Natural killer cell (primary cell): ENCODE data around the gene AKAP17A. TPM values are rescaled to one million over a fixed set of nuclear protein-coding genes. Genes with fewer than 3 reads are reported as not detected.
A peak's percentile ranks its signal among the peaks of the same experiment; 100 is the strongest.

Experiments
- ATAC-seq, 3 donors: fragments of 150-1000 bp in 2 of 3; fragments of 200-7000 bp in 1 of 3; cut with Tn5 transposase; 1 replicate in 1 of 3; 2 replicates in 2 of 3; pipeline ENCODE4 v1.10.0; 2021; ENCODE audit warnings: mild to moderate bottlenecking in 2 of 3, moderate library complexity in 2 of 3
- DNase-seq, 2 donors: peaks; one replicate each; pipeline versions ENCODE4 v3.0.0 to v3.0.0-alpha.2; 2013 to 2021; ENCODE audit warnings: mixed read lengths in 1 of 2
- H3K27ac ChIP-seq: one replicate; pipeline ENCODE4 v1.5.1; 2013; ENCODE audit warnings: mild to moderate bottlenecking, low read length
- H3K27me3 ChIP-seq: one replicate; pipeline ENCODE4 v1.6.1; 2013; ENCODE audit warnings: low read length; ENCODE audit not compliant: control insufficient read depth, insufficient read depth
- H3K36me3 ChIP-seq: one replicate; pipeline ENCODE4 v1.6.1; 2013; ENCODE audit warnings: low read length; ENCODE audit not compliant: control insufficient read depth, insufficient read depth
- H3K4me1 ChIP-seq: one replicate; pipeline ENCODE4 v1.6.1; 2013; ENCODE audit warnings: low read length; ENCODE audit not compliant: control insufficient read depth, insufficient read depth
- H3K4me3 ChIP-seq: one replicate; pipeline ENCODE4 v1.5.1; 2013; ENCODE audit warnings: low read length
- H3K9me3 ChIP-seq: one replicate; pipeline ENCODE4 v1.6.1; 2013; ENCODE audit warnings: low read length; ENCODE audit not compliant: control insufficient read depth, insufficient read depth
- H3K27ac Mint-ChIP-seq, 2 donors: one replicate each; pipeline ENCODE4 v1.8.0; 2022; ENCODE audit warnings: mild to moderate bottlenecking in 2 of 2, mixed read lengths in 2 of 2, moderate library complexity in 1 of 2
- H3K27me3 Mint-ChIP-seq, 2 donors: one replicate each; pipeline ENCODE4 v1.8.0; 2022; ENCODE audit warnings: low read depth in 2 of 2, mixed read lengths in 2 of 2
- H3K36me3 Mint-ChIP-seq: one replicate; pipeline ENCODE4 v1.8.0; 2022; ENCODE audit warnings: mixed read lengths
- H3K4me1 Mint-ChIP-seq, 2 donors: one replicate each; pipeline ENCODE4 v1.8.0; 2022; ENCODE audit warnings: mixed read lengths in 2 of 2
- H3K4me3 Mint-ChIP-seq: one replicate; pipeline ENCODE4 v1.8.0; 2022; ENCODE audit warnings: mild to moderate bottlenecking, moderate library complexity, mixed read lengths
- H3K9me3 Mint-ChIP-seq, 2 donors: one replicate each; pipeline ENCODE4 v1.8.0; 2022; ENCODE audit warnings: mixed read lengths in 2 of 2
- WGBS: methylation state at CpG from one replicate; pipeline ENCODE4 v1.1.7; 2013; ENCODE audit warnings: missing lambda C conversion rate; ENCODE audit not compliant: insufficient coverage; 5-methylcytosine and 5-hydroxymethylcytosine counted together
- intact Hi-C: fragments of 100-400 bp; cut with micrococcal nuclease; formaldehyde crosslinking; loops from one replicate; pipeline ENCODE4 v1.14.2; 2022
- total RNA-seq, 4 donors: library from RNA; stranded (reverse); fragments of 120-200 nt in 1 of 4; gene quantifications; one replicate each; pipeline versions ENCODE4 v1.2.3 to v1.2.4, GENCODE V29; 2013 to 2022
- TF ChIP-seq, protein P1 (sequence below): fragments of 200-600 bp; IDR thresholded peaks from one replicate; pipeline ENCODE4 v1.8.0; 2022; ENCODE audit warnings: antibody characterized with exemption

Gene AKAP17A
- total RNA-seq, 3 donors from 2014 or later (not counting 1 experiment from before 2014, with no cell fraction given) = 120 to 141 (median 121) TPM

GRCh38 chrX:1595711-1596060 is 4.3 kb downstream of the AKAP17A start:
- H3K4me1 Mint-ChIP-seq = peaks cover 36 to 59% of the 10 kb centered on the region in 2 donors
- H3K4me1 ChIP-seq = peaks cover 36% of the 10 kb centered on the region
- 86% methylated on average over 17 of the region's 17 CpGs for WGBS
- H3K9me3 Mint-ChIP-seq = no peaks in the 10 kb centered on the region
- no peaks in the 10 kb centered on the region for H3K27me3 Mint-ChIP-seq
- TF ChIP-seq, protein P1, sequence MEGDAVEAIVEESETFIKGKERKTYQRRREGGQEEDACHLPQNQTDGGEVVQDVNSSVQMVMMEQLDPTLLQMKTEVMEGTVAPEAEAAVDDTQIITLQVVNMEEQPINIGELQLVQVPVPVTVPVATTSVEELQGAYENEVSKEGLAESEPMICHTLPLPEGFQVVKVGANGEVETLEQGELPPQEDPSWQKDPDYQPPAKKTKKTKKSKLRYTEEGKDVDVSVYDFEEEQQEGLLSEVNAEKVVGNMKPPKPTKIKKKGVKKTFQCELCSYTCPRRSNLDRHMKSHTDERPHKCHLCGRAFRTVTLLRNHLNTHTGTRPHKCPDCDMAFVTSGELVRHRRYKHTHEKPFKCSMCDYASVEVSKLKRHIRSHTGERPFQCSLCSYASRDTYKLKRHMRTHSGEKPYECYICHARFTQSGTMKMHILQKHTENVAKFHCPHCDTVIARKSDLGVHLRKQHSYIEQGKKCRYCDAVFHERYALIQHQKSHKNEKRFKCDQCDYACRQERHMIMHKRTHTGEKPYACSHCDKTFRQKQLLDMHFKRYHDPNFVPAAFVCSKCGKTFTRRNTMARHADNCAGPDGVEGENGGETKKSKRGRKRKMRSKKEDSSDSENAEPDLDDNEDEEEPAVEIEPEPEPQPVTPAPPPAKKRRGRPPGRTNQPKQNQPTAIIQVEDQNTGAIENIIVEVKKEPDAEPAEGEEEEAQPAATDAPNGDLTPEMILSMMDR = no peak
- ATAC-seq = no peak
- H3K4me3 Mint-ChIP-seq = no peak overlapping the region
- no peak overlapping the region for H3K27ac Mint-ChIP-seq
- no peaks in the 10 kb centered on the region for H3K27me3 ChIP-seq
- H3K36me3 Mint-ChIP-seq = no peaks in the 10 kb centered on the region
- intact Hi-C loops = loop anchor here (10.0 kb wide), 1 partner anchor 1099 kb away; the partner anchor contains the start of gene CD99
- peaks cover 66% of the 10 kb centered on the region for H3K36me3 ChIP-seq
- H3K4me3 ChIP-seq = no peak overlapping the region
- peak in 1 of 2 donors; percentile 9 for DNase-seq
- no peaks in the 10 kb centered on the region for H3K9me3 ChIP-seq
- no peak overlapping the region for H3K27ac ChIP-seq

GRCh38 chrX:1596676-1597344 is 5.4 kb downstream of the AKAP17A start:
- H3K9me3 Mint-ChIP-seq = no peaks in the 10 kb centered on the region
- peak overlapping the region in 1 of 2 donors; percentile 69 for H3K27ac Mint-ChIP-seq
- H3K27me3 Mint-ChIP-seq = no peaks in the 10 kb centered on the region
- WGBS = 96% methylated on average over 30 of the region's 30 CpGs
- no peak overlapping the region for H3K4me3 ChIP-seq
- H3K27ac ChIP-seq = no peak overlapping the region
- TF ChIP-seq, protein P1 = no peak
- intact Hi-C loops = loop anchor here (10.0 kb wide), 1 partner anchor 1098 kb away; the partner anchor contains the start of gene CD99
- DNase-seq = peak in 1 of 2 donors; percentile 9
- peaks cover 33% of the 10 kb centered on the region for H3K4me1 ChIP-seq
- H3K36me3 ChIP-seq = peaks cover 73% of the 10 kb centered on the region
- no peaks in the 10 kb centered on the region for H3K27me3 ChIP-seq
- H3K36me3 Mint-ChIP-seq = peaks cover 3% of the 10 kb centered on the region
- no peaks in the 10 kb centered on the region for H3K9me3 ChIP-seq
- H3K4me1 Mint-ChIP-seq = peaks cover 36 to 54% of the 10 kb centered on the region in 2 donors
- no peak overlapping the region for H3K4me3 Mint-ChIP-seq
- no peak for ATAC-seq

DNA sequence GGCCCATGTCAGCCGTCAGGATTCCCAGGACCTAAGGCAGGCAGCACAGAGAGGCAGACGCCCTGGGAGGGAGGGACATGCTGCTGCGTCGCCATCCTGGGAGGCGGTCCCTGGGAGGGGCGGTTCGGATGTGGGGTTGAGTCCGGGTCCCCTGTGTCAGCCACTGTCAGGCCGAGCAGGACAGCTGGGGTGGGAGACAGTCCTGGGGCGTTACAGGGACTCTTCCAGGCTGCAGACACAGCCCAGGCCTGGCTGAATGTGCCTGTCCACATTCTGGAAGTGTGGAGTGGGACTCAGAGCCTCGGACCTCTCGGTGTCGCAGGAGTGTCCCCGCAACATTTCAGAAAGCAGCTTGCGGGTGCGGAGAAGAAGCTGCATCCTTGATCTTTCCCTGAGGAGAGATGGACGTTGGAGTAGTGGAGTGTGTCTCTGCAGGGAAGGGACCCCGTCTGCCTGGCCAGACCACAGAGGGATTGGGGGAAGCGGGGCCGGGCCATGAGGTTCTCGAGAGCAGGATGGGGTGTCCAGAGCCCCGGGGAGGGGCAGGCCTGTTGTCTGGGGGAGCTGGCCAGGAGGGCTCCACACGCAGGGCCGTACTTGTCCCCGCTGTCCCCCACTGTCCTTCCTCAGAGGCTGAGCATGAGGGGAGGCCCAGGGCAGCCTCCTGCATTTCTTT is 6.1 kb downstream of the AKAP17A start:
- Histone ChIP-seq H3K4me1 (peaks cover 27% of the 10 kb centered on the region), H3K4me3 (no peak overlapping the region), H3K36me3 (peaks cover 80% of the 10 kb centered on the region), H3K27ac (no peak overlapping the region), H3K27me3 (no peaks in the 10 kb centered on the region), H3K9me3 (no peaks in the 10 kb centered on the region)
- H3K4me1 Mint-ChIP-seq = peaks cover 36 to 47% of the 10 kb centered on the region in 2 donors
- DNase-seq (peak in 1 of 2 donors; percentile 13), ATAC-seq (peak in 1 of 3 donors; percentile 20)
- H3K27me3 Mint-ChIP-seq = no peaks in the 10 kb centered on the region
- peaks cover 9% of the 10 kb centered on the region for H3K36me3 Mint-ChIP-seq
- intact Hi-C loops = loop anchor here (10.0 kb wide), 1 partner anchor 1097 kb away; the partner anchor contains the start of gene CD99
- 96% methylated on average over 25 of the region's 25 CpGs for WGBS
- TF ChIP-seq, protein P1 = no peak
- H3K4me3 Mint-ChIP-seq = peak overlapping the region; percentile 56
- no peaks in the 10 kb centered on the region for H3K9me3 Mint-ChIP-seq
- H3K27ac Mint-ChIP-seq = peak overlapping the region in 1 of 2 donors; percentile 69
